T-helper 17 cell (primary cell): Measurements from ENCODE around the gene MIB2. TPM values are rescaled to one million over a fixed set of nuclear protein-coding genes. Genes with fewer than 3 reads are reported as not detected.
A peak's percentile ranks its signal among the peaks of the same experiment; 100 is the strongest.

Source experiments
- ATAC-seq: fragments of 150-1000 bp; cut with Tn5 transposase; 2 replicates; pipeline ENCODE4 v1.10.0; 2021; ENCODE audit warnings: mild to moderate bottlenecking, moderate library complexity
- DNase-seq, 3 donors: peaks; one replicate each; pipeline versions ENCODE4 v3.0.0 to v3.0.0-alpha.2; 2020 to 2021
- H3K9me3 ChIP-seq: one replicate; pipeline ENCODE4 v1.7.0; 2013; ENCODE audit warnings: low read length, mild to moderate bottlenecking; ENCODE audit not compliant: control insufficient read depth, poor library complexity, severe bottlenecking
- H3K27ac Mint-ChIP-seq: one replicate; pipeline ENCODE4 v1.8.0; 2022; ENCODE audit warnings: mild to moderate bottlenecking, moderate library complexity, mixed read lengths
- H3K27me3 Mint-ChIP-seq: one replicate; pipeline ENCODE4 v1.8.0; 2022; ENCODE audit warnings: mixed read lengths
- H3K36me3 Mint-ChIP-seq: one replicate; pipeline ENCODE4 v1.8.0; 2022; ENCODE audit warnings: low read depth, mixed read lengths
- H3K4me1 Mint-ChIP-seq: one replicate; pipeline ENCODE4 v1.8.0; 2022; ENCODE audit warnings: mild to moderate bottlenecking, mixed read lengths
- H3K4me3 Mint-ChIP-seq: one replicate; pipeline ENCODE4 v1.8.0; 2022; ENCODE audit warnings: mild to moderate bottlenecking, moderate library complexity, mixed read lengths
- total RNA-seq, 4 donors: library from RNA in 2 of 4; stranded (reverse) in 2 of 4; gene quantifications; one replicate each; pipeline ENCODE4 v1.2.3 and lab custom pipeline; 2022 to 2026

MIB2 gene
- total RNA-seq, 2 donors from 2014 or later = 42.0 to 50.0 TPM

- Mint-ChIP-seq H3K4me3 (no peak overlapping the region), H3K27me3 (peaks cover 5% of the 10 kb centered on the region), H3K4me1 (peaks cover 4% of the 10 kb centered on the region), H3K27ac (peak overlapping the region; percentile 21), H3K36me3 (no peaks in the 10 kb centered on the region)
- DNase-seq = no peak
- no peak for ATAC-seq
- no peaks in the 10 kb centered on the region for H3K9me3 ChIP-seq
These were observed 13.6 kb upstream of the MIB2 start for GRCh38 chr1:1601564-1602303.

GRCh38 chr1:1602304-1602967, 12.9 kb upstream of the MIB2 start:
- Mint-ChIP-seq H3K27ac (peak overlapping the region; percentile 21), H3K36me3 (no peaks in the 10 kb centered on the region), H3K4me1 (peaks cover 10% of the 10 kb centered on the region), H3K27me3 (peaks cover 5% of the 10 kb centered on the region), H3K4me3 (no peak overlapping the region)
- DNase-seq (no peak), ATAC-seq (no peak)
- no peaks in the 10 kb centered on the region for H3K9me3 ChIP-seq

DNA sequence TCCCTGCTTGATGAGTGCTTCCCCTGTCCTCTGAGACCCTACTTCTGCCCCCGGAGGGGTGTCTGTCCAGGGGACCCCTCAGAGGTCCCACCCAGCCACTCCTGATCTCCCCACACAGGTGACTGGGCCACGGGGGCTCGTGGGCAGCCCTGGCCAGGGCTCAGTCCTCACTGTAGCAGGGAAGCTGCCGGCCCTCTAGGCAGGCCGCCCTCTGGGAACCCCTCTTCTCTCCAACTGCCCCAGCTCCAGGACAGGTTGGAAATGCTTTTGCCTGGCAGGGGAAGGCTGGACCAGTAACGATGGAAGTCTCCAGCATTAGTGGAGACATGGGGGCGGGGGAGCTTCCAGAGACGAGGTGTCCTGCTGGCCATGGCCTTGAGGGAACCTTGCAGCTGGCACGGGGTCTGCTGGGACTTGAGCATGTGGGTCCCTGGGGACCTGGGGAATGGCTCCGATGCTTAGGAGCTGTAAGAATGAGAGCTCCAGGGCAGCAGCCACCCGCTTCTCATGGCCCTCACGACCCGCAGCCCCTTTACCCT, 12.3 kb upstream of the MIB2 start:
- Mint-ChIP-seq H3K36me3 (no peaks in the 10 kb centered on the region), H3K27ac (no peak overlapping the region), H3K4me3 (no peak overlapping the region), H3K4me1 (peaks cover 14% of the 10 kb centered on the region), H3K27me3 (peaks cover 5% of the 10 kb centered on the region)
- no peaks in the 10 kb centered on the region for H3K9me3 ChIP-seq
- ATAC-seq (no peak), DNase-seq (no peak)

- Mint-ChIP-seq H3K4me3 (no peak overlapping the region), H3K27me3 (peaks cover 2% of the 10 kb centered on the region), H3K27ac (no peak overlapping the region), H3K36me3 (no peaks in the 10 kb centered on the region), H3K4me1 (peaks cover 12% of the 10 kb centered on the region)
- ATAC-seq = no peak
- no peak for DNase-seq
- no peaks in the 10 kb centered on the region for H3K9me3 ChIP-seq
These were observed 11.5 kb upstream of the MIB2 start for GRCh38 chr1:1603671-1604373.

GRCh38 chr1:1604374-1605033, 10.8 kb upstream of the MIB2 start:
- Mint-ChIP-seq H3K36me3 (no peaks in the 10 kb centered on the region), H3K4me3 (no peak overlapping the region), H3K27me3 (no peaks in the 10 kb centered on the region), H3K4me1 (peaks cover 10% of the 10 kb centered on the region), H3K27ac (no peak overlapping the region)
- ATAC-seq (no peak), DNase-seq (no peak)
- no peaks in the 10 kb centered on the region for H3K9me3 ChIP-seq

- H3K27me3 Mint-ChIP-seq = no peaks in the 10 kb centered on the region
These were observed 10.2 kb upstream of the MIB2 start for GRCh38 chr1:1605034-1605591.

DNA sequence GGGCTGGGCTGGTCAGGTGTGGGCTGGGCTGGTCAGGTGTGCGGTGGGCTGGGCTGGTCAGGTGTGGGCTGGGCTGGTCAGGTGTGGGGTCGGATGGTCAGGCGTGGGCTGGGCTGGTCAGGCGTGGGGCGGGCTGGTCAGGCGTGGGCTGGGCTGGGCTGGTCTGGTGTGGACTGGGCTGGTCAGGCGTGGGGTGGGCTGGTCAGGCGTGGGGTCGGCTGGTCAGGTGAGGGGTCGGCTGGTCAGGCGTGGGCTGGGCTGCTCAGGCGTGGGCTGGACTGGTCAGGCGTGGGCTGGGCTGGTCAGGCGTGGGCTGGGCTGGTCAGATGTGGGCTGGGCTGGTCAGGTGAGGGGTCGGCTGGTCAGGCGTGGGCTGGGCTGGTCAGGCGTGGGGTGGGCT, 9.6 kb upstream of the MIB2 start:
- Mint-ChIP-seq H3K36me3 (no peaks in the 10 kb centered on the region), H3K27ac (no peak overlapping the region), H3K4me3 (no peak overlapping the region), H3K4me1 (peaks cover 10% of the 10 kb centered on the region), H3K27me3 (no peaks in the 10 kb centered on the region)
- no peak for DNase-seq
- no peaks in the 10 kb centered on the region for H3K9me3 ChIP-seq
- no peak for ATAC-seq

More at GRCh38 chr1:1605034-1605591, 10.2 kb upstream of the MIB2 start:
- no peak for DNase-seq
- Mint-ChIP-seq H3K27ac (no peak overlapping the region), H3K4me1 (peaks cover 10% of the 10 kb centered on the region), H3K36me3 (no peaks in the 10 kb centered on the region), H3K4me3 (no peak overlapping the region)
- no peak for ATAC-seq
- H3K9me3 ChIP-seq = no peaks in the 10 kb centered on the region

GRCh38 chr1:1606232-1606631, 9.1 kb upstream of the MIB2 start:
- DNase-seq = no peak
- no peaks in the 10 kb centered on the region for H3K9me3 ChIP-seq
- H3K27ac Mint-ChIP-seq = peak overlapping the region; percentile 98
- no peaks in the 10 kb centered on the region for H3K36me3 Mint-ChIP-seq
- no peak for ATAC-seq
- H3K4me3 Mint-ChIP-seq = no peak overlapping the region
- H3K4me1 Mint-ChIP-seq = peaks cover 10% of the 10 kb centered on the region
- H3K27me3 Mint-ChIP-seq = no peaks in the 10 kb centered on the region

DNA sequence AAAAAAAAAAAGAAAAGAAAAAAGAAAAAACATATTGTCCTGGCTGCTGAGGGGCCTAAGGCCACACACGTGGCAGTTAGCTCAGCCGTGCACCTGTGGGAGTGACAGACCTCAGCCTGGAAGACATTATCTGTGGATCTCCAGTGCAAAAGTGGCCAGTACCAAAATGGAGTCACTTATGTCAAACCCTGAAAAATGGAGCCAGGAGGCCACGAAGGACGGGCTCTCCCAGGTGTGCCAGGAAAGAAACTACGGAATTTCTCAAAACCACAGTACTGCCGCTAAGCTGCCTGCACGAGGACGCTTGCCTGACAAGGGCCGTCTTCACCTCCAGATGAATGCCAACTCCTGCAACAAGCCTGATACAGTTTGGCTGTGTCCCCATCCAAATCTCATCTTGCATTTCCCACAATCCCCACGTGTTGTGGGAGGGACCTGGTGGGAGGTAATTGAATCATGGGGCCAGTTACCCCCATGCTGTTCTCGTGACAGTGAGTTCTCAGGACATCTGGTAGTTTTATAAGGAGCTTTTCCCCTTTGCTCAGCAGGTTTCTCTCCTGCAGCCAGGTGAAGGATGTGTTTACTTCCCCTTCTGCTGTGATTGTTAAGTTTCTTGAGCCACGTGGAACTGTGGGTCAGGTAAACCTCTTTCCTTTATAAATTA, 5.3 kb upstream of the MIB2 start:
- Mint-ChIP-seq H3K4me1 (peaks cover 27% of the 10 kb centered on the region), H3K27me3 (no peaks in the 10 kb centered on the region), H3K36me3 (no peaks in the 10 kb centered on the region), H3K27ac (no peak overlapping the region), H3K4me3 (no peak overlapping the region)
- ATAC-seq (no peak), DNase-seq (no peak)
- H3K9me3 ChIP-seq = no peaks in the 10 kb centered on the region

GRCh38 chr1:1610796-1611195, 4.5 kb upstream of the MIB2 start:
- H3K9me3 ChIP-seq = no peaks in the 10 kb centered on the region
- Mint-ChIP-seq H3K27me3 (no peaks in the 10 kb centered on the region), H3K4me1 (peaks cover 28% of the 10 kb centered on the region), H3K27ac (no peak overlapping the region), H3K36me3 (no peaks in the 10 kb centered on the region), H3K4me3 (no peak overlapping the region)
- ATAC-seq = no peak
- DNase-seq = peak in 1 of 3 donors; percentile 3

GRCh38 chr1:1612104-1612400, 3.2 kb upstream of the MIB2 start:
- H3K9me3 ChIP-seq = no peaks in the 10 kb centered on the region
- DNase-seq (no peak), ATAC-seq (no peak)
- Mint-ChIP-seq H3K27ac (peak overlapping the region; percentile 43), H3K27me3 (no peaks in the 10 kb centered on the region), H3K4me1 (peaks cover 29% of the 10 kb centered on the region), H3K4me3 (no peak overlapping the region), H3K36me3 (no peaks in the 10 kb centered on the region)

GRCh38 chr1:1613509-1614082, 1.7 kb upstream of the MIB2 start:
- Mint-ChIP-seq H3K36me3 (no peaks in the 10 kb centered on the region), H3K27ac (peak overlapping the region; percentile 100), H3K27me3 (no peaks in the 10 kb centered on the region), H3K4me1 (peaks cover 25% of the 10 kb centered on the region), H3K4me3 (peak overlapping the region; percentile 98)
- H3K9me3 ChIP-seq = no peaks in the 10 kb centered on the region
- ATAC-seq (no peak), DNase-seq (no peak)
